DMS53 (cell line): Measurements from ENCODE around the gene THRSP.
A peak's percentile ranks its signal among the peaks of the same experiment; 100 is the strongest.
"Not testable (repeated sequence)": the region's sequence is repeated elsewhere in the genome, so short reads cannot be mapped to it uniquely, and the experiment has no call there.

Experiments
- DNase-seq: peaks from one replicate; lab custom pipeline; 2025; lab: John Stamatoyannopoulos, UW

Gene THRSP

GRCh38 chr11:78063440-78064181, at the start of gene THRSP:
TSS of gene THRSP (plus strand) at chr11:78063861. CDS start at chr11:78063882, 21 bp downstream.
- no peak for DNase-seq

GRCh38 chr11:78014937-78015520, 48.6 kb upstream of the THRSP start:
- DNase-seq, result not testable (repeated sequence)

- DNase-seq, result no peak
These were observed 47.8 kb upstream of the THRSP start for GRCh38 chr11:78015878-78016277.

- DNase-seq, result peak; percentile 45
These were observed 43.9 kb upstream of the THRSP start for GRCh38 chr11:78019808-78020207.

- no peak for DNase-seq
These were observed 43.4 kb upstream of the THRSP start for GRCh38 chr11:78020246-78020645.

- no peak for DNase-seq
These were observed 42.0 kb upstream of the THRSP start for GRCh38 chr11:78021611-78022010.

- peak; percentile 84 for DNase-seq
These were observed 41.0 kb upstream of the THRSP start, which contains the start of gene KCTD14 for GRCh38 chr11:78022397-78023396. TSS of gene KCTD14 (minus strand) at chr11:78023276. CDS start at chr11:78023249, 27 bp downstream.

- DNase-seq, result no peak
These were observed 40.2 kb upstream of the THRSP start for GRCh38 chr11:78023426-78023825.

- no peak for DNase-seq
These were observed 38.3 kb upstream of the THRSP start for GRCh38 chr11:78025378-78025777.

- no peak for DNase-seq
These were observed 35.9 kb upstream of the THRSP start for GRCh38 chr11:78027759-78028158.

- peak; percentile 81 for DNase-seq
These were observed 35.2 kb upstream of the THRSP start for GRCh38 chr11:78028423-78028822.

- DNase-seq, result peak; percentile 93
These were observed 33.0 kb upstream of the THRSP start for GRCh38 chr11:78030429-78031325.

- peak; percentile 37 for DNase-seq
These were observed 32.0 kb upstream of the THRSP start for GRCh38 chr11:78031629-78032028.

- DNase-seq, result no peak
These were observed 31.6 kb upstream of the THRSP start for GRCh38 chr11:78032090-78032489.

GRCh38 chr11:78033040-78033439, 30.6 kb upstream of the THRSP start:
- DNase-seq, result no peak

- DNase-seq, result no peak
These were observed 29.0 kb upstream of the THRSP start for GRCh38 chr11:78034623-78035022.

- no peak for DNase-seq
These were observed 27.3 kb upstream of the THRSP start for GRCh38 chr11:78036313-78036712.

GRCh38 chr11:78037056-78037455, 26.6 kb upstream of the THRSP start:
- DNase-seq, result no peak

GRCh38 chr11:78037825-78038620, 25.6 kb upstream of the THRSP start:
- DNase-seq, result no peak

GRCh38 chr11:78038697-78039313, 24.9 kb upstream of the THRSP start:
- DNase-seq, result peak; percentile 50
